Measurements from ENCODE around the gene CACNB2.
"Not testable (repeated sequence)": the region's sequence is repeated elsewhere in the genome, so short reads cannot be mapped to it uniquely, and the experiment has no call there.

Gene CACNB2

GRCh38 chr10:18149196-18149800 lies 9.1 kb downstream of the CACNB2 start:
- no peaks in the 10 kb centered on the region for H4K20me1 ChIP-seq (ENCODE audit: insufficient read depth, low read length)
- H3K27me3 ChIP-seq (ENCODE audit: low read depth, low read length), result no peaks in the 10 kb centered on the region
- no peak for TF ChIP-seq EZH2phosphoT487 (IDR thresholded peaks at IDR 0.05; ENCODE audit: low read depth)
- no peak for TF ChIP-seq CTCF (IDR thresholded peaks at IDR 0.05; ENCODE audit: low read depth, low read length)
- H3K9me3 ChIP-seq (ENCODE audit: insufficient read depth, low read length), result no peaks in the 10 kb centered on the region
- no peak overlapping the region for H3K4me2 ChIP-seq (ENCODE audit: low read length)
- H3K27ac ChIP-seq (ENCODE audit: low read length), result no peak overlapping the region
- no peaks in the 10 kb centered on the region for H3K4me1 ChIP-seq (ENCODE audit: low read length)
- no peak overlapping the region for H3K4me3 ChIP-seq (ENCODE audit: low read length)
- no peak overlapping the region for H3K9ac ChIP-seq (ENCODE audit: low read length)
- no peaks in the 10 kb centered on the region for H3K36me3 ChIP-seq (replicated peaks; ENCODE audit: low read depth, low read length)
- no peaks in the 10 kb centered on the region for H3K79me2 ChIP-seq (ENCODE audit: low read length)
- H2AFZ ChIP-seq (ENCODE audit: low read depth, low read length), result no peak overlapping the region

- no peak overlapping the region for H3K4me2 ChIP-seq (ENCODE audit: low read length)
- no peaks in the 10 kb centered on the region for H3K27me3 ChIP-seq (ENCODE audit: low read depth, low read length)
- no peaks in the 10 kb centered on the region for H4K20me1 ChIP-seq (ENCODE audit: insufficient read depth, low read length)
- no peaks in the 10 kb centered on the region for H3K79me2 ChIP-seq (ENCODE audit: low read length)
- no peak overlapping the region for H3K9ac ChIP-seq (ENCODE audit: low read length)
- H3K27ac ChIP-seq (ENCODE audit: low read length), result no peak overlapping the region
- no peaks in the 10 kb centered on the region for H3K9me3 ChIP-seq (ENCODE audit: insufficient read depth, low read length)
- TF ChIP-seq EZH2phosphoT487 (IDR thresholded peaks at IDR 0.05; ENCODE audit: low read depth) (no peak), CTCF (IDR thresholded peaks at IDR 0.05; ENCODE audit: low read depth, low read length) (no peak)
- H2AFZ ChIP-seq (ENCODE audit: low read depth, low read length), result no peak overlapping the region
- no peaks in the 10 kb centered on the region for H3K36me3 ChIP-seq (replicated peaks; ENCODE audit: low read depth, low read length)
- H3K4me1 ChIP-seq (ENCODE audit: low read length), result no peaks in the 10 kb centered on the region
- no peak overlapping the region for H3K4me3 ChIP-seq (ENCODE audit: low read length)
These were observed 11.2 kb downstream of the CACNB2 start for GRCh38 chr10:18151356-18151890.

GRCh38 chr10:18153381-18153780 lies 13.2 kb downstream of the CACNB2 start:
- not testable (repeated sequence) for H3K4me1 ChIP-seq (ENCODE audit: low read length); H3K9ac ChIP-seq (ENCODE audit: low read length); H3K27ac ChIP-seq (ENCODE audit: low read length); H3K79me2 ChIP-seq (ENCODE audit: low read length); H2AFZ ChIP-seq (ENCODE audit: low read depth, low read length); H3K27me3 ChIP-seq (ENCODE audit: low read depth, low read length); H3K4me2 ChIP-seq (ENCODE audit: low read length); H3K36me3 ChIP-seq (replicated peaks; ENCODE audit: low read depth, low read length); H4K20me1 ChIP-seq (ENCODE audit: insufficient read depth, low read length); H3K4me3 ChIP-seq (ENCODE audit: low read length); H3K9me3 ChIP-seq (ENCODE audit: insufficient read depth, low read length)

GRCh38 chr10:18155321-18155720 lies 15.1 kb downstream of the CACNB2 start:
- Histone ChIP-seq H3K27me3 (ENCODE audit: low read depth, low read length) (no peaks in the 10 kb centered on the region), H3K4me2 (ENCODE audit: low read length) (no peak overlapping the region), H3K4me1 (ENCODE audit: low read length) (no peaks in the 10 kb centered on the region), H3K27ac (ENCODE audit: low read length) (no peak overlapping the region), H2AFZ (ENCODE audit: low read depth, low read length) (no peak overlapping the region), H3K4me3 (ENCODE audit: low read length) (no peak overlapping the region), H3K9ac (ENCODE audit: low read length) (no peak overlapping the region), H3K9me3 (ENCODE audit: insufficient read depth, low read length) (no peaks in the 10 kb centered on the region), H4K20me1 (ENCODE audit: insufficient read depth, low read length) (no peaks in the 10 kb centered on the region), H3K36me3 (replicated peaks; ENCODE audit: low read depth, low read length) (no peaks in the 10 kb centered on the region), H3K79me2 (ENCODE audit: low read length) (no peaks in the 10 kb centered on the region)
- TF ChIP-seq EZH2phosphoT487 (IDR thresholded peaks at IDR 0.05; ENCODE audit: low read depth), result no peak
- no peak for TF ChIP-seq CTCF (IDR thresholded peaks at IDR 0.05; ENCODE audit: low read depth, low read length)

- H3K4me1 ChIP-seq (ENCODE audit: low read length); H3K9ac ChIP-seq (ENCODE audit: low read length); H3K27me3 ChIP-seq (ENCODE audit: low read depth, low read length); H3K4me2 ChIP-seq (ENCODE audit: low read length); H3K79me2 ChIP-seq (ENCODE audit: low read length); H3K27ac ChIP-seq (ENCODE audit: low read length); H2AFZ ChIP-seq (ENCODE audit: low read depth, low read length); H3K4me3 ChIP-seq (ENCODE audit: low read length); H3K9me3 ChIP-seq (ENCODE audit: insufficient read depth, low read length); H4K20me1 ChIP-seq (ENCODE audit: insufficient read depth, low read length); H3K36me3 ChIP-seq (replicated peaks; ENCODE audit: low read depth, low read length): not testable (repeated sequence)
These were observed 16.6 kb downstream of the CACNB2 start for GRCh38 chr10:18156797-18157196.
